ENCODE data around the gene CHL1.

CHL1 gene, protein sequence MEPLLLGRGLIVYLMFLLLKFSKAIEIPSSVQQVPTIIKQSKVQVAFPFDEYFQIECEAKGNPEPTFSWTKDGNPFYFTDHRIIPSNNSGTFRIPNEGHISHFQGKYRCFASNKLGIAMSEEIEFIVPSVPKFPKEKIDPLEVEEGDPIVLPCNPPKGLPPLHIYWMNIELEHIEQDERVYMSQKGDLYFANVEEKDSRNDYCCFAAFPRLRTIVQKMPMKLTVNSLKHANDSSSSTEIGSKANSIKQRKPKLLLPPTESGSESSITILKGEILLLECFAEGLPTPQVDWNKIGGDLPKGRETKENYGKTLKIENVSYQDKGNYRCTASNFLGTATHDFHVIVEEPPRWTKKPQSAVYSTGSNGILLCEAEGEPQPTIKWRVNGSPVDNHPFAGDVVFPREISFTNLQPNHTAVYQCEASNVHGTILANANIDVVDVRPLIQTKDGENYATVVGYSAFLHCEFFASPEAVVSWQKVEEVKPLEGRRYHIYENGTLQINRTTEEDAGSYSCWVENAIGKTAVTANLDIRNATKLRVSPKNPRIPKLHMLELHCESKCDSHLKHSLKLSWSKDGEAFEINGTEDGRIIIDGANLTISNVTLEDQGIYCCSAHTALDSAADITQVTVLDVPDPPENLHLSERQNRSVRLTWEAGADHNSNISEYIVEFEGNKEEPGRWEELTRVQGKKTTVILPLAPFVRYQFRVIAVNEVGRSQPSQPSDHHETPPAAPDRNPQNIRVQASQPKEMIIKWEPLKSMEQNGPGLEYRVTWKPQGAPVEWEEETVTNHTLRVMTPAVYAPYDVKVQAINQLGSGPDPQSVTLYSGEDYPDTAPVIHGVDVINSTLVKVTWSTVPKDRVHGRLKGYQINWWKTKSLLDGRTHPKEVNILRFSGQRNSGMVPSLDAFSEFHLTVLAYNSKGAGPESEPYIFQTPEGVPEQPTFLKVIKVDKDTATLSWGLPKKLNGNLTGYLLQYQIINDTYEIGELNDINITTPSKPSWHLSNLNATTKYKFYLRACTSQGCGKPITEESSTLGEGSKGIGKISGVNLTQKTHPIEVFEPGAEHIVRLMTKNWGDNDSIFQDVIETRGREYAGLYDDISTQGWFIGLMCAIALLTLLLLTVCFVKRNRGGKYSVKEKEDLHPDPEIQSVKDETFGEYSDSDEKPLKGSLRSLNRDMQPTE (N-terminal part only)

DNA sequence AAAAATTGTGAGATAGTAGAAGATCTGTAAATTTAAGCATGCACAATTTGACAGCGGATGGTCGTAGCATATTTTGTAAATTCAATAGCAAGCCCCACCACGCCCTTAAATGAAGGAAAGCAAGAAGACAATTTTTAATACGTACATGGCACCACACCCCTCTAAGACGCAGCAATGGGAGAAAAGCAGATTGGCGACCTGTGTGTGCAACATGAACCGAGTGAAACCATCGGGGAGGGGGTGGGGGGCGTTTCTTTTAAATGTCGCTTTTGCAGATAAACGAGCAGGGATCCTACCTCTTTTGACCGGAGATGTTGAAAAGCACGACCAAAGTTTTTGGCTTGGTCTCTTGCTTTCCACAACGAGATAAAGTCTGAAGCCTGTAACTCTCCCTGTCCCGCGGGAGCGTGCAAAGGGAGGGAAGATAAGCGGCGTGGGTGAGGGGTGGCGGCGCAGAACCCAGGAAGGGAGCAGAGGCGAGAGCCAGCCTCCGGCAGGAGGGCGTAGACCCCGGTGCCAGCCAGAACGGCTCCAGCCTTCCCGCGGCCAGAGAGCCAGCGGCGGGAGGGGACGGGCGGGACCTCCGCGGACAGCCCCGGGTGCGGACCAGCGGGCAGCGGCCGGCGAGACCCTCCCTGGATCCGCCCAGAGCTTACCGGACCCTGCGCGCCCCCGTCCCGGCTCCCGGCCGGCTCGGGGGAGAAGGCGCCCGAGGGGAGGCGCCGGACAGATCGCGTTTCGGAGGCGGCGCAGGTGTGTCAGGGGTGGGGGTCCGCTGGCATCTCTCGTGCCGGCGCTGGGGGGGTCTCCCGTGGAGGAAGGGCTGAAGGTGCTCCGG lies at the start of gene CHL1:
Gene CHL1 (plus strand): TSS at position 453 of the 838 bp plus-strand sequence. CDS start 123,014 bp downstream, outside the sequence.
- DNase-seq = no peak

GRCh38 chr3:151614-152189 lies 44.9 kb upstream of the CHL1 start:
- DNase-seq = no peak

- DNase-seq = no peak
Observed at GRCh38 chr3:159974-160373, 36.6 kb upstream of the CHL1 start.

DNA sequence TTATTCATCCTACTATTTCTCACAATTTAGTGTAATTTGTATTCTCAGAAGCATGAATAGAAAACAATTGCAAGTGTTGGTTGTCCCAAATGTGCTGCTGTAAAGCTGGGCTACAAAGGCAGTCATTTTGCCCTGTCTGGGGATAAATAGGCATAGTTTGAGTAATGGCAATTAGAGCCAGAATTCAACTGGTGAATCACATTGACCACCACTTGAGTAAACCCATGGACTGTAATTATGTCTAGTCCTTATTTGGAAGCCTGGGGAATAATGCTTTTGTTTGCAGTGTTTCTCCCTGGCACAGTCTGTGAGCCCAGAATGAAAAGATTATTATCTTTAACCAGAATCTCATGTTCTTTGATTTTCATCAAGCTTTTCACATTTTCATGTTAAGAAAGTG lies 30.5 kb upstream of the CHL1 start:
- no peak for DNase-seq

GRCh38 chr3:166799-167198 lies 29.8 kb upstream of the CHL1 start:
- no peak for DNase-seq

DNA sequence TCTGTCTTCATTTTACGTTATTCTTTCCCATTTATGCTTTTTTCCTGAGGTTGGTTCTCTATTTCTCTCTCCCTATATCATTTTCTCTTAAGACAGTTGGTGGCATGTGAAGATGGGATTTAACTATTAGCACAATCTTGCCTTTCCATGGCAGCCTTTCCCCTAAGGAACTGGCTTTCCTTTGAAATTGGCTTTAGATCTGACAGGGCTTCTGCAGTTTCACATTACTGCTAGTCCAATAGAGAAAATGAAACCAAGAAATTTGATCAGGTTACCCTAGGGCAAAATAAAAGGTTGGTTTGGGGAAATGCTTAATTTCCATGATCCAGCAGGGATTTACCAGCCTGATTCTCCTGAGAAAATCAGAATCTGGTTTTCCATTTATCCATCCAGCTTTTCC lies 22.7 kb upstream of the CHL1 start:
- DNase-seq = no peak

- DNase-seq = no peak
Observed at GRCh38 chr3:184976-185375, 11.6 kb upstream of the CHL1 start.

DNA sequence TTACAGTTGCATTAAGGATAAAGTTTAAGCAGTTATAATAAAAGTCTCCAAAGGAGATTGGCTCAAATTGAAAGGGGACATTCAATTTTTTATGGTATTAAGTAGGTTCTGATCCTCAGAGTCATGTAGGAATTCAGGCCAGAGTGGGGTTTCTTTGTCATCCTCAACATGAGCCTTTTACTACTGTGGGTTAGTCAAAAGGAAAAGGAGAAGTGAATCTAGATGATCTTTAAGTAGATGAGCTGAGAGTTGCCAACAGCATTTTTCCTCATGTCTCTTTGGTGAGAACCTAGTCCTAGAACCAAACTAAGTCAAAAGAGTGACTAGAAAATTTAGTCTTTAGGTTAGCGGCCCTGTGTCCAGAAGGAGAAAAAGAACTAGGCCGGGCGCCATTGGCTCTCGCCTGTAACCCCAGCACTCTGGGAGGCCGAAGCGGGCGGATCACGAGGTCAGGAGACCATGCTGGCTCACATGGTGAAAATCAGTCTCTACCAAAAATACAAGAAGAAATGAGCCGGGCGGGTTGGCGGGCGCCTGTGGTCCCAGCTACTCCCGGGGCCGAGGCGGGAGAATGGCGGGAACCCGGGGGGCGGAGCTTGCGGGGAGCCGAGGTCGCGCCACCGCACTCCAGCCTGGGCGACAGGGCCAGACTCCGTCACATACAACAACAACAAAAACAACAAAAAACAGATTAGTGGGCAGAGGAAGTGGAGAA lies 4.2 kb upstream of the CHL1 start:
- DNase-seq = no peak

- DNase-seq = no peak
Observed at GRCh38 chr3:194001-194400, 2.6 kb upstream of the CHL1 start.

DNA sequence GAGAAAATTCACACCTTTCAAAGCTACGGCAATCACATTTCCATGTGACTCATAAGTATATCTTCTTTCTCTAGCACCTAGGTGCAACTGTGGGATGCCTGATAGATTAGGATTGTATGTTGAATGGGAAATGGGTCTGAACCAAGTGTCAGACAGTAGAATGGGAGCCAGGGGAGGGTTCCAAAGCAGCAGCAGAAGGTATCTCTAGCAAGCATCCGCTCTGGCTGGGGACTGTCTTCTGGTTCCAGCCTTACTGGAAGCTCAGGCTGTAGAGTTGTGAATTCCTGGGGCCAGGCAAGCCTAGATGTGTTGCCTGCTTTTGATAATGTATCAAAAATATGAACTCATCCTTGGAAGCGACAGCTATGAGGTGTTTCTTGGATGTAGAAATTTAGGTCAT lies 2.1 kb upstream of the CHL1 start:
- no peak for DNase-seq

- DNase-seq = no peak
Observed at GRCh38 chr3:195666-196065, 897 bp upstream of the CHL1 start.

GRCh38 chr3:197149-197827 lies 725 bp downstream of the CHL1 start:
- DNase-seq = no peak

GRCh38 chr3:197828-198491 lies 1.4 kb downstream of the CHL1 start:
- DNase-seq = no peak

DNA sequence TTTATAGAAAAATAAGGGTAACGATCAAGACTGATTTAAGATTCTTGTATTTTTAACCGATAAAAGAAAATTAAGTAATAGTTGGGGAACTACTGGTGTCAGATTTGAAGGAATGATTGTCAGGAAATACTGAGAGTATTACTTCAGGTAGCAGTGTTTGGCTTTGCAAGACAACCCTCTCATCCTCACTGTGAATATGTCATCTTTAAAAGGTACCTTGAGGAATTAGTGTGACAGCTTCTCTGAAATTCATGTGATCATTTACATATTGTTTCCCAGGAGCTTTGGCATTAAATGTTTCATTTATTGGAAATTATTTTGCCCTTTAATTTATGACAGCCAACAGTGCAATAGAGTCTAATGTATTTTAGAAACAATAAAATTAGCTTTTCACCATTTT lies 3.3 kb downstream of the CHL1 start:
- no peak for DNase-seq

DNA sequence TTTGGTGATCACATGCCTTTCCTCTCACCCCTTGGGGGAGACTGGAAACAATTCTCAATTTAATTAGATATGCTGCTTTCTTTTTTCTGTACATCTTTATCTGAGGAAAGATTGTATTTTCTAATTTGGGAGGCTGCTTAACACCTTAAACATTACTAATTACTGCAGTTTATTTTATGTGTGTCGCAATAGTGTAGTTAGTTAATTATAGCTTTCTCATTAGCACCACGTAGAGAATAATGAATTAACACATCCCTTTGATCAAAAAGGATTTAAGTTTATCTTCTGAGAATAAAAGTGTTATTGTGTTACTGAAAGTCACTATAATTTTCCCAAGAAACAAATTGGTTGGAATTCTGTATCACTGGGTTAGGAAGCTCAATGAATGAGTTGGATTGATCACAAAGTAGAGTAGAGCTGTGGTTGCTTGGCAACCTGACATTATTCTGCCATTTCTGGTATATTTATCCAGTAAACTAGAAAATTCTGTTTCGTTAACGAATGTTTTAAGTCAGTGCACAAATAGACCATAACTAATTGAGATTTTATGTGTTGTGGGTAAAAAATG lies 4.3 kb downstream of the CHL1 start:
- DNase-seq = no peak

DNA sequence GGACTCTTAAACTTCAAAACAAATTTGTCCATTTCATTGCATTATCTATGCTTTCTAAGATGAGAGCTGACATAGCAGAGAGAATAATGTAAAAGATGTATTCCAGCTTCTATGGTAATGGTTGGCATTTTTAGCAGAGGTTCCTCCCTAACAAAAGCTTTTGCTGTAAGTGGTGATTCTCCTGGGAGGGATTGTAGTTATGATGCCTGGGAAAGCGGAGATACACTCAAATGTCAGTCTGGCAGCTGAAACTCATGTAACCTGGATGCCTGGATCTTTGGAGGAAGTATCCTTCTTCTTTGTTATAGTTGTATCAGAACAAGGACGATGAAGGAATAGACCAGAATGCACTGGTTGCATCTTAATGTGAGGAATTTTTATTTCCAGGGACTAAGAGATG lies 7.5 kb downstream of the CHL1 start:
- DNase-seq = no peak

GRCh38 chr3:207973-208372 lies 11.4 kb downstream of the CHL1 start:
- no peak for DNase-seq

DNA sequence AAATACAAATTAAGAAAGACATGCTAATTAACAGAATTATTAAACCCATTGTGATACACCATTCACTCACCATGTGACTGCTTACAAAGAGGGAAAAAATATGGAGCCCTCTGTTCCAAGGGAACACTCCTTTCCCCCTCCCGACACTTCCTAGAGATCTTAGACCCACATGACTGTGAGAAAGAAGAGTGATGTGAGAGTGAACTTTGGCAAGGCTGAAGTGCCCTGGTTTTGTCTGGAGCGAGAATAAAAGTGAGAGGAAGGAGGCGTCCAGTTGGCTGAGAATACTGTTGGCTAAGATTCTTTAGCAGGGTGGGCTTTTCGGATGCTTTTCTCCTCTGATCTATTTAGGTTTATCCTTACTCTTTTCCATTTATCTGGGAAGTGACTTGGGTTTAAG lies 14.1 kb downstream of the CHL1 start:
- no peak for DNase-seq

DNA sequence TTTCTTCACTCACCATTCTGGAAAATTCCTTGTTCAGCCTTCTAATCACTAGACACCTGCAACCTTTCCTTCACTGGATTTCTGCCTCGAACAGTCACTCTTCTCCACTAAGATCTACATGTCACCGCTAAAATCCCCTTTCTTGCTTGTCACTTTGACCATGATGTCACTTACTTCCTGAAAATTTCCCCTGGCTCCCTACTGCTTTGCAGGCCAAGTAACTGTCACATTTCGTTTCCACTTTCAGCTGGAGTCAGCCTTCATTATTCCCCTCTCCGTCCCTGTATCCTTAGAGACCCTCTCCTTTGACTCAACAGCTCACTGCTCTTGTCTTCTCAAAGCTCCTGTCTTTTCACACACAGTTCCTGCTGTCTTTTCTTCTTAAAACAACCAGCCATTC lies 15.9 kb downstream of the CHL1 start:
- no peak for DNase-seq
